Stomach (tissue), 9 donors: ENCODE results near the gene HMX1. TPM values are rescaled to one million over a fixed set of nuclear protein-coding genes. Genes with fewer than 3 reads are reported as not detected.

ENCODE experiments used
- DNase-seq, 2 donors: peaks; one replicate each; pipeline versions ENCODE4 v3.0.0 to v3.0.0-alpha.2; 2013 to 2019
- H3K27ac ChIP-seq, 5 donors: fragments of 200-600 bp in 4 of 5; sonication (generic) in 4 of 5; one replicate each; pipeline ENCODE4 v1.5.1; 2013 to 2019; ENCODE audit warnings: mild to moderate bottlenecking in 1 of 5, moderate library complexity in 1 of 5
- H3K27me3 ChIP-seq, 3 donors: fragments of 200-600 bp; sonication (generic); one replicate each; pipeline ENCODE4 v1.5.1; 2017 to 2019; ENCODE audit warnings: mixed run types in 1 of 3
- H3K36me3 ChIP-seq, 4 donors: fragments of 200-600 bp; sonication (generic); 1 replicate in 3 of 4; 2 replicates in 1 of 4; pipeline ENCODE4 v1.5.1; 2016 to 2019
- H3K4me1 ChIP-seq, 4 donors: fragments of 200-600 bp; sonication (generic); one replicate each; pipeline ENCODE4 v1.5.1; 2016 to 2019
- H3K4me3 ChIP-seq, 4 donors: fragments of 200-600 bp; sonication (generic) in 3 of 4; one replicate each; pipeline ENCODE4 v1.5.1; 2016 to 2019; ENCODE audit warnings: mild to moderate bottlenecking in 1 of 4
- H3K9me3 ChIP-seq, 4 donors: fragments of 200-600 bp; sonication (generic); one replicate each; pipeline ENCODE4 v1.5.1; 2016 to 2019
- CTCF ChIP-seq, 7 experiments: fragments of 450-650 bp in 4 of 7; fragments of 200-600 bp in 3 of 7; sonication (generic) in 3 of 7; IDR thresholded peaks; one replicate each; pipeline ENCODE4 v1.5.1; 2016 to 2019; ENCODE audit warnings: antibody characterized with exemption in 7 of 7, control low read depth in 2 of 7, mild to moderate bottlenecking in 1 of 7
- EP300 ChIP-seq: sonication (generic); formaldehyde crosslinking; IDR thresholded peaks from one replicate; pipeline ENCODE4 v1.6.1; 2017; ENCODE audit warnings: antibody characterized with exemption
- POLR2A ChIP-seq, 4 donors: fragments of 450-650 bp; IDR thresholded peaks; one replicate each; pipeline ENCODE4 v1.6.1; 2016; ENCODE audit warnings: antibody characterized with exemption in 4 of 4, control low read depth in 2 of 4, mild to moderate bottlenecking in 1 of 4, moderate library complexity in 1 of 4
- POLR2AphosphoS5 ChIP-seq, 3 donors: sonication (generic); formaldehyde crosslinking; IDR thresholded peaks; one replicate each; pipeline ENCODE4 v1.6.1; 2016; ENCODE audit warnings: antibody characterized with exemption in 3 of 3
- WGBS, 5 donors: extraction: QIAGEN DNeasy Blood & Tissue Kit in 3 of 5; methylation state at CpG; one replicate each; pipeline versions ENCODE4 v1.1.5 to v1.1.7; 2013 to 2018; 5-methylcytosine and 5-hydroxymethylcytosine counted together
- intact Hi-C: fragments of 100-400 bp; cut with DNase I; formaldehyde crosslinking; loops from one replicate; pipeline ENCODE4 v1.15.1; 2023; ENCODE audit warnings: low total_unique reads
- polyA plus RNA-seq, 3 donors: library from polyadenylated mRNA; stranded (reverse); fragments of 200-250 nt; gene quantifications; one replicate each; pipeline ENCODE4 v1.2.3, GENCODE V29; 2013
- total RNA-seq, 5 donors: library from RNA; depleted of rRNA; stranded (reverse); fragments of >200 nt; gene quantifications; one replicate each; pipeline versions ENCODE4 v1.1.0 to v1.2.3, GENCODE V29; 2014 to 2016
- donor health status: healthy with polysubstance abuse.
- donor health status: Bipolar disorder and iron deficiency.
- donor health status: healthy.

HMX1 gene
- total and polyA plus RNA-seq, 8 donors, result 0.37 TPM; not detected in 7

- no peaks in the 10 kb centered on the region for H3K36me3 ChIP-seq
- H3K9me3 ChIP-seq, result peaks cover 3 to 15% (median 12%) of the 10 kb centered on the region in 4 donors
- H3K27me3 ChIP-seq, result peaks cover 24 to 100% (median 78%) of the 10 kb centered on the region in 3 donors
- intact Hi-C loops, result no loop called here
- TF ChIP-seq EP300 (no peak), POLR2AphosphoS5 (IDR thresholded peaks at IDR 0.05) (no peak), CTCF (IDR thresholded peaks at IDR 0.05) (no peak), POLR2A (IDR thresholded peaks at IDR 0.05) (no peak)
- no peak overlapping the region for H3K27ac ChIP-seq
- 9 to 27% (median 19%) methylated on average over 10 of the region's 10 CpGs for WGBS, 5 donors
- peaks cover 12 to 31% (median 21%) of the 10 kb centered on the region in 4 donors for H3K4me1 ChIP-seq
- no peak overlapping the region for H3K4me3 ChIP-seq
- DNase-seq, result no peak
Observed at GRCh38 chr4:8854931-8855330, 16.7 kb downstream of the HMX1 start.

- no peak for DNase-seq
- peaks cover 20 to 100% (median 71%) of the 10 kb centered on the region in 3 donors for H3K27me3 ChIP-seq
Observed at GRCh38 chr4:8854016-8854415, 17.6 kb downstream of the HMX1 start.

GRCh38 chr4:8853249-8853648 is 18.4 kb downstream of the HMX1 start:
- DNase-seq, result no peak
- 76 to 89% (median 87%) methylated on average over 6 of the region's 6 CpGs for WGBS, 5 donors
- Histone ChIP-seq H3K27ac (no peak overlapping the region), H3K27me3 (peaks cover 15 to 100% (median 64%) of the 10 kb centered on the region in 3 donors), H3K9me3 (peaks cover 3 to 15% (median 12%) of the 10 kb centered on the region in 4 donors), H3K36me3 (no peaks in the 10 kb centered on the region), H3K4me3 (no peak overlapping the region), H3K4me1 (peaks cover 8 to 18% (median 15%) of the 10 kb centered on the region in 4 donors)
- TF ChIP-seq EP300 (no peak), POLR2A (IDR thresholded peaks at IDR 0.05) (no peak), CTCF (IDR thresholded peaks at IDR 0.05) (no peak), POLR2AphosphoS5 (IDR thresholded peaks at IDR 0.05) (no peak)
- intact Hi-C loops, result no loop called here

More at GRCh38 chr4:8854016-8854415, 17.6 kb downstream of the HMX1 start:
- Histone ChIP-seq H3K4me1 (peaks cover 12 to 26% (median 20%) of the 10 kb centered on the region in 4 donors), H3K36me3 (no peaks in the 10 kb centered on the region), H3K4me3 (no peak overlapping the region), H3K27ac (no peak overlapping the region), H3K9me3 (peaks cover 3 to 15% (median 12%) of the 10 kb centered on the region in 4 donors)
- TF ChIP-seq EP300 (no peak), CTCF (IDR thresholded peaks at IDR 0.05) (no peak), POLR2A (IDR thresholded peaks at IDR 0.05) (no peak), POLR2AphosphoS5 (IDR thresholded peaks at IDR 0.05) (no peak)
- intact Hi-C loops, result no loop called here
- WGBS, 5 donors, result 15 to 24% (median 18%) methylated on average over 5 to 6 of the region's 6 CpGs

- H3K4me1 ChIP-seq, result peaks cover 3 to 12% (median 5%) of the 10 kb centered on the region in 4 donors
- WGBS, 5 donors, result 72 to 79% (median 75%) methylated on average over 15 to 17 of the region's 17 CpGs
- DNase-seq, result no peak
- intact Hi-C loops, result no loop called here
- no peaks in the 10 kb centered on the region for H3K36me3 ChIP-seq
- peaks cover 7 to 98% (median 53%) of the 10 kb centered on the region in 3 donors for H3K27me3 ChIP-seq
- no peak overlapping the region for H3K4me3 ChIP-seq
- peaks cover 3 to 15% (median 12%) of the 10 kb centered on the region in 4 donors for H3K9me3 ChIP-seq
- TF ChIP-seq POLR2A (IDR thresholded peaks at IDR 0.05) (no peak), CTCF (IDR thresholded peaks at IDR 0.05) (no peak), EP300 (no peak), POLR2AphosphoS5 (IDR thresholded peaks at IDR 0.05) (no peak)
- H3K27ac ChIP-seq, result no peak overlapping the region
Observed at GRCh38 chr4:8852118-8852704, 19.4 kb downstream of the HMX1 start.
